ENCODE results near the gene ACOX1. TPM values are rescaled to one million over a fixed set of nuclear protein-coding genes. Genes with fewer than 3 reads are reported as not detected.

Gene ACOX1
- polyA plus RNA-seq, 1 of the 3 experiments (the other 2 are of a cell fraction), result 21.5 TPM

GRCh38 chr17:75919611-75920010 is 59.4 kb downstream of the ACOX1 start:
- H3K27ac ChIP-seq (ENCODE audit: low read depth in 2 of 2, low read length in 1 of 2), result no peak overlapping the region
- H3K79me2 ChIP-seq (ENCODE audit: insufficient read depth), result no peaks in the 10 kb centered on the region
- no peaks in the 10 kb centered on the region for H3K27me3 ChIP-seq (ENCODE audit: insufficient read depth)
- H3K36me3 ChIP-seq (replicated peaks in 1 of 2; ENCODE audit: control insufficient read depth in 1 of 2, insufficient read depth in 2 of 2, low read length in 1 of 2), result peaks cover 0 to 8% of the 10 kb centered on the region in 2 experiments
- no peaks in the 10 kb centered on the region for H3K9me2 ChIP-seq
- no peaks in the 10 kb centered on the region for H3F3A ChIP-seq (replicated peaks; ENCODE audit: insufficient read depth)
- DNase-seq, result no peak
- no peak overlapping the region for H3K4me3 ChIP-seq (ENCODE audit: low read depth in 2 of 2, low read length in 1 of 2)
- WGBS (ENCODE audit: low lambda C conversion rate), result 96% methylated on average over 22 of the region's 22 CpGs
- ChIA-PET POLR2A (interaction anchor here (0.7 to 1.2 kb wide), 3 partner anchors 14 to 143 kb away, joined by 3 read pairs; no protein-coding TSS in a partner anchor), CTCF (interaction anchor here (0.8 to 5.3 kb wide), 8 partner anchors 9 to 95 kb away, joined by 3 to 28 read pairs (median 6); partner anchors contain the start of genes ACOX1, MRPL38 and TEN1)
- H4K20me1 ChIP-seq (ENCODE audit: insufficient read depth), result no peaks in the 10 kb centered on the region
- H3K9ac ChIP-seq, result no peak overlapping the region
- H3K9me3 ChIP-seq, result no peaks in the 10 kb centered on the region
- no peak for TF ChIP-seq MAX (IDR thresholded peaks at IDR 0.05; ENCODE audit: low read depth)
- no peak for TF ChIP-seq GATA2 (CRISPR knock-in tag; IDR thresholded peaks at IDR 0.05)
- TF ChIP-seq USF1 (IDR thresholded peaks at IDR 0.05; ENCODE audit: borderline replicate concordance, low read depth), result no peak
- TF ChIP-seq POLR2AphosphoS5 (IDR thresholded peaks at IDR 0.05; ENCODE audit: low read depth, low read length), result no peak
- no peak for TF ChIP-seq YY1 (IDR thresholded peaks at IDR 0.05; ENCODE audit: low read depth)
- TF ChIP-seq MXI1 (IDR thresholded peaks at IDR 0.05; ENCODE audit: low read depth, low read length), result no peak
- TF ChIP-seq USF2 (IDR thresholded peaks at IDR 0.05; ENCODE audit: borderline replicate concordance, low read depth, low read length), result no peak
- TF ChIP-seq FOSL2 (IDR thresholded peaks at IDR 0.05; ENCODE audit: borderline replicate concordance, low read depth), result no peak
- no peak overlapping the region for H2AFZ ChIP-seq (ENCODE audit: low read depth)
- no peaks in the 10 kb centered on the region for H3K4me1 ChIP-seq (ENCODE audit: control insufficient read depth in 1 of 2, insufficient read depth in 2 of 2, low read depth in 1 of 2, low read length in 1 of 2)
- H3K4me2 ChIP-seq, result no peak overlapping the region

GRCh38 chr17:75917917-75918445 is 61.0 kb downstream of the ACOX1 start:
- no peak for TF ChIP-seq NFIC (IDR thresholded peaks at IDR 0.05; ENCODE audit: borderline replicate concordance)
- no peak for TF ChIP-seq MEF2A (IDR thresholded peaks at IDR 0.05; ENCODE audit: borderline replicate concordance, low read depth)
- no peak for TF ChIP-seq RCOR1 (IDR thresholded peaks at IDR 0.05; ENCODE audit: low read length)
- no peak for TF ChIP-seq SIN3A (IDR thresholded peaks at IDR 0.05; ENCODE audit: borderline replicate concordance, low read depth, low read length)
- TF ChIP-seq MAX (IDR thresholded peaks at IDR 0.05; ENCODE audit: low read depth), result no peak
- TF ChIP-seq FOXJ3 (CRISPR knock-in tag; IDR thresholded peaks at IDR 0.05), result no peak
- TF ChIP-seq FOSL2 (IDR thresholded peaks at IDR 0.05; ENCODE audit: borderline replicate concordance, low read depth), result no peak
- no peak for TF ChIP-seq MXI1 (IDR thresholded peaks at IDR 0.05; ENCODE audit: low read depth, low read length)
- no peak for TF ChIP-seq SMC3 (IDR thresholded peaks at IDR 0.05; ENCODE audit: low read depth, low read length)
- no peak for TF ChIP-seq JUND (IDR thresholded peaks at IDR 0.05)
- TF ChIP-seq EP300 (IDR thresholded peaks at IDR 0.05; ENCODE audit: borderline replicate concordance in 1 of 2, low read depth in 1 of 2, low read length in 1 of 2), result no peak
- Histone ChIP-seq H3K9ac (no peak overlapping the region), H3K9me3 (no peaks in the 10 kb centered on the region), H3F3A (replicated peaks; ENCODE audit: insufficient read depth) (no peaks in the 10 kb centered on the region), H4K20me1 (ENCODE audit: insufficient read depth) (no peaks in the 10 kb centered on the region), H3K4me2 (no peak overlapping the region), H2AFZ (ENCODE audit: low read depth) (no peak overlapping the region), H3K36me3 (replicated peaks in 1 of 2; ENCODE audit: control insufficient read depth in 1 of 2, insufficient read depth in 2 of 2, low read length in 1 of 2) (peaks cover 4 to 7% of the 10 kb centered on the region in 2 experiments), H3K27ac (ENCODE audit: low read depth in 2 of 2, low read length in 1 of 2) (no peak overlapping the region), H3K79me2 (ENCODE audit: insufficient read depth) (no peaks in the 10 kb centered on the region), H3K9me2 (no peaks in the 10 kb centered on the region), H3K4me3 (ENCODE audit: low read depth in 2 of 2, low read length in 1 of 2) (no peak overlapping the region), H3K4me1 (ENCODE audit: control insufficient read depth in 1 of 2, insufficient read depth in 2 of 2, low read depth in 1 of 2, low read length in 1 of 2) (no peaks in the 10 kb centered on the region), H3K27me3 (ENCODE audit: insufficient read depth) (no peaks in the 10 kb centered on the region)
- ChIA-PET CTCF (interaction anchor here (0.9 to 5.3 kb wide), 5 partner anchors 8 to 87 kb away, joined by 3 to 28 read pairs (median 10); partner anchors contain the start of gene MRPL38), POLR2A (interaction anchor here (0.5 kb wide), 1 partner anchor 11 kb away, joined by 3 read pairs; no protein-coding TSS in a partner anchor)
- 96% methylated on average over 29 of the region's 31 CpGs for WGBS (ENCODE audit: low lambda C conversion rate)
- DNase-seq, result no peak

Data from SK-N-SH (cell line).